Liver (tissue), 3 donors: ENCODE data around the gene URAD.

Source experiments
- JUND ChIP-seq, 2 donors: IDR thresholded peaks; 2 replicates each; pipeline ENCODE4 v1.6.1; 2016; ENCODE audit warnings: antibody characterized with exemption in 2 of 2
- YY1 ChIP-seq: IDR thresholded peaks from 2 replicates; pipeline ENCODE4 v1.6.1; 2016; ENCODE audit warnings: antibody characterized with exemption, mild to moderate bottlenecking
- TF ChIP-seq, protein P1 (sequence below): fragments of 150-350 bp; IDR thresholded peaks from 2 replicates; pipeline ENCODE4 v1.5.1; 2017; ENCODE audit warnings: improper control_type of control experiment, low read depth, low read length; ENCODE audit not compliant: missing input control
- TF ChIP-seq, protein P2 (sequence below): IDR thresholded peaks from 2 replicates; pipeline ENCODE4 v1.6.1; 2016; ENCODE audit warnings: antibody characterized with exemption
- donor health status: healthy.
- donor health status: healthy.

- TF ChIP-seq JUND (IDR thresholded peaks at IDR 0.05) (no peak), YY1 (no peak)
- TF ChIP-seq, protein P1, sequence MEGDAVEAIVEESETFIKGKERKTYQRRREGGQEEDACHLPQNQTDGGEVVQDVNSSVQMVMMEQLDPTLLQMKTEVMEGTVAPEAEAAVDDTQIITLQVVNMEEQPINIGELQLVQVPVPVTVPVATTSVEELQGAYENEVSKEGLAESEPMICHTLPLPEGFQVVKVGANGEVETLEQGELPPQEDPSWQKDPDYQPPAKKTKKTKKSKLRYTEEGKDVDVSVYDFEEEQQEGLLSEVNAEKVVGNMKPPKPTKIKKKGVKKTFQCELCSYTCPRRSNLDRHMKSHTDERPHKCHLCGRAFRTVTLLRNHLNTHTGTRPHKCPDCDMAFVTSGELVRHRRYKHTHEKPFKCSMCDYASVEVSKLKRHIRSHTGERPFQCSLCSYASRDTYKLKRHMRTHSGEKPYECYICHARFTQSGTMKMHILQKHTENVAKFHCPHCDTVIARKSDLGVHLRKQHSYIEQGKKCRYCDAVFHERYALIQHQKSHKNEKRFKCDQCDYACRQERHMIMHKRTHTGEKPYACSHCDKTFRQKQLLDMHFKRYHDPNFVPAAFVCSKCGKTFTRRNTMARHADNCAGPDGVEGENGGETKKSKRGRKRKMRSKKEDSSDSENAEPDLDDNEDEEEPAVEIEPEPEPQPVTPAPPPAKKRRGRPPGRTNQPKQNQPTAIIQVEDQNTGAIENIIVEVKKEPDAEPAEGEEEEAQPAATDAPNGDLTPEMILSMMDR, result no peak
- TF ChIP-seq, protein P2, sequence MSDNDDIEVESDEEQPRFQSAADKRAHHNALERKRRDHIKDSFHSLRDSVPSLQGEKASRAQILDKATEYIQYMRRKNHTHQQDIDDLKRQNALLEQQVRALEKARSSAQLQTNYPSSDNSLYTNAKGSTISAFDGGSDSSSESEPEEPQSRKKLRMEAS, result no peak
Measured at GRCh38 chr13:27973291-27973690, 15.2 kb downstream of the URAD start.
